ENCODE data around the gene CXXC1.

Gene CXXC1

DNA sequence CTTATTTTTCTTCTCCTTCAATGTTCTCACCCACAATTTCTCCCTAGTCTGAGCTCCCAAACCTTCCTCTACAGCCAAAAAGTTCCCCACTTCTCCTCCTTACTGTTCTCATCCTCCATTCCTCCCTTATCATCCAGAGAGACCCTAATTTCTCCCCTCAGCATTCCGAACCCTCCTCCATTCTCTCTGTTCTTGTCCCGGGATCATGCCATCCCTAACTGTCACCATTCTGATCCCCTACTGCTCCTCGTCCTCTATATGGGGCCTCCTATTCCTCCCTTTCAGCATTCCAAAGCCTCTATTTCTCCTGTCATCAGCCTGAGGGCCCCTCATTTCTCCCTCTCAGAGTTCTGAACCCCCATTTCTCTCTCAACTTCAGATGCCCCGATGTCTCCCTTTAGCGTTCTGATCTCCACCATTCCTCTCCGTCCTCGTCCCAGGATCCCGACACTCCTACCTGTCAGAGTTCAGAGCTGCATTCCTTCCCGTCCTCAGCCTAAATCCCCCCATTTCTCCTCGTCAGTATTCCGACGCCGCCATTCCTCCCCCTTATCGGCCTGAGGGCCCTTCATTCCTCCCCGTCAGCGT is 6.7 kb downstream of the CXXC1 start:
- peak overlapping the region; percentile 90 for H3K4me3 ChIP-seq (ENCODE audit: low read depth, low read length)
- TF ChIP-seq, protein P1, sequence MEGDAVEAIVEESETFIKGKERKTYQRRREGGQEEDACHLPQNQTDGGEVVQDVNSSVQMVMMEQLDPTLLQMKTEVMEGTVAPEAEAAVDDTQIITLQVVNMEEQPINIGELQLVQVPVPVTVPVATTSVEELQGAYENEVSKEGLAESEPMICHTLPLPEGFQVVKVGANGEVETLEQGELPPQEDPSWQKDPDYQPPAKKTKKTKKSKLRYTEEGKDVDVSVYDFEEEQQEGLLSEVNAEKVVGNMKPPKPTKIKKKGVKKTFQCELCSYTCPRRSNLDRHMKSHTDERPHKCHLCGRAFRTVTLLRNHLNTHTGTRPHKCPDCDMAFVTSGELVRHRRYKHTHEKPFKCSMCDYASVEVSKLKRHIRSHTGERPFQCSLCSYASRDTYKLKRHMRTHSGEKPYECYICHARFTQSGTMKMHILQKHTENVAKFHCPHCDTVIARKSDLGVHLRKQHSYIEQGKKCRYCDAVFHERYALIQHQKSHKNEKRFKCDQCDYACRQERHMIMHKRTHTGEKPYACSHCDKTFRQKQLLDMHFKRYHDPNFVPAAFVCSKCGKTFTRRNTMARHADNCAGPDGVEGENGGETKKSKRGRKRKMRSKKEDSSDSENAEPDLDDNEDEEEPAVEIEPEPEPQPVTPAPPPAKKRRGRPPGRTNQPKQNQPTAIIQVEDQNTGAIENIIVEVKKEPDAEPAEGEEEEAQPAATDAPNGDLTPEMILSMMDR (IDR thresholded peaks at IDR 0.05; ENCODE audit: insufficient read depth, low read depth, low read length, missing control alignments): no peak
- no peak for DNase-seq (ENCODE audit: low read depth)

GRCh38 chr18:50279752-50280151 is 7.7 kb downstream of the CXXC1 start:
- peak overlapping the region; percentile 90 for H3K4me3 ChIP-seq (ENCODE audit: low read depth, low read length)
- DNase-seq (ENCODE audit: low read depth): no peak
- TF ChIP-seq, protein P1 (IDR thresholded peaks at IDR 0.05; ENCODE audit: insufficient read depth, low read depth, low read length, missing control alignments): no peak

GRCh38 chr18:50277942-50278341 is 9.6 kb downstream of the CXXC1 start:
- no peak for DNase-seq (ENCODE audit: low read depth)
- H3K4me3 ChIP-seq (ENCODE audit: low read depth, low read length): no peak overlapping the region
- TF ChIP-seq, protein P1 (IDR thresholded peaks at IDR 0.05; ENCODE audit: insufficient read depth, low read depth, low read length, missing control alignments): no peak

- no peak for DNase-seq (ENCODE audit: low read depth)
- TF ChIP-seq, protein P1 (IDR thresholded peaks at IDR 0.05; ENCODE audit: insufficient read depth, low read depth, low read length, missing control alignments): no peak
Measured at GRCh38 chr18:50276452-50276851, 11.0 kb downstream of the CXXC1 start.

GRCh38 chr18:50275503-50276036 is 11.9 kb downstream of the CXXC1 start:
- no peak for DNase-seq (ENCODE audit: low read depth)
- TF ChIP-seq, protein P1 (IDR thresholded peaks at IDR 0.05; ENCODE audit: insufficient read depth, low read depth, low read length, missing control alignments): no peak
- no peak overlapping the region for H3K4me3 ChIP-seq (ENCODE audit: low read depth, low read length)

More at GRCh38 chr18:50276452-50276851, 11.0 kb downstream of the CXXC1 start:
- H3K4me3 ChIP-seq (ENCODE audit: low read depth, low read length): no peak overlapping the region

DNA sequence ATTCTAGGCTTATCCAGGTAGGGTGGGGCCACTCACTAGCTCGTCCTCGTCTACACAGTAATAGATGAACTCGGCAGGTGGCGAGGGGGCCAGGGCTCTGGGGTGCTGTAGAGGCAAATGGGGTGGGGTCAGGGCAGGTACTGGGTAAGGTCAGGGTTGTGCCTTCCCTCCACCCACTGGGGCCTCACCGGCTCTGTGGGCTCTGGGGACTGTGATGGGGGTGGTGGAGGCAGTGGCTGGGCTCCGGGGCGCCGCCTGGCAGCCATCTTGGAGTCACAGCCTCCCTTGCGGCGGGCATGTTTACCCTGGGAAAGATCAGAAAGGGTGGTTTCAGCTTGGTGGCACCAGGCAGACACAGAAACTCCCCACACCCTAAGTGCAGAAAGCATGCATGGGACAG is 12.6 kb downstream of the CXXC1 start:
- TF ChIP-seq, protein P1 (IDR thresholded peaks at IDR 0.05; ENCODE audit: insufficient read depth, low read depth, low read length, missing control alignments): no peak
- no peak overlapping the region for H3K4me3 ChIP-seq (ENCODE audit: low read depth, low read length)
- DNase-seq (ENCODE audit: low read depth): no peak

- TF ChIP-seq, protein P1 (IDR thresholded peaks at IDR 0.05; ENCODE audit: insufficient read depth, low read depth, low read length, missing control alignments): no peak
- no peak overlapping the region for H3K4me3 ChIP-seq (ENCODE audit: low read depth, low read length)
- DNase-seq (ENCODE audit: low read depth): no peak
Measured at GRCh38 chr18:50274044-50274442, 13.4 kb downstream of the CXXC1 start.

All from GM12865 (cell line).